ENCODE data around the gene PID1. TPM values are rescaled to one million over a fixed set of nuclear protein-coding genes. Genes with fewer than 3 reads are reported as not detected.

Gene PID1
- polyA plus RNA-seq, 1 experiment: 1.8 TPM

GRCh38 chr2:229163893-229164292 lies 107.2 kb downstream of the PID1 start:
- POLR2A ChIA-PET: no interaction called here
- Histone ChIP-seq H3K27ac (ENCODE audit: low read depth, low read length) (no peak overlapping the region), H3K9me3 (ENCODE audit: control insufficient read depth, insufficient read depth, low read length) (no peaks in the 10 kb centered on the region), H3K4me3 (ENCODE audit: low read depth, low read length) (no peak overlapping the region), H3K27me3 (ENCODE audit: control insufficient read depth, insufficient read depth, low read length) (no peaks in the 10 kb centered on the region)
- CTCF ChIA-PET: no interaction called here
- TF ChIP-seq CTCF (IDR thresholded peaks at IDR 0.05; ENCODE audit: low read depth, low read length): no peak
- DNase-seq (ENCODE audit: low read depth, low spot score): no peak

GRCh38 chr2:229162015-229162414 lies 109.1 kb downstream of the PID1 start:
- CTCF ChIA-PET: no interaction called here

GRCh38 chr2:229160984-229161383 lies 110.1 kb downstream of the PID1 start:
- H3K27me3 ChIP-seq (ENCODE audit: control insufficient read depth, insufficient read depth, low read length): no peaks in the 10 kb centered on the region
- POLR2A ChIA-PET: no interaction called here

More at GRCh38 chr2:229162015-229162414, 109.1 kb downstream of the PID1 start:
- no peaks in the 10 kb centered on the region for H3K27me3 ChIP-seq (ENCODE audit: control insufficient read depth, insufficient read depth, low read length)
- no peaks in the 10 kb centered on the region for H3K9me3 ChIP-seq (ENCODE audit: control insufficient read depth, insufficient read depth, low read length)
- POLR2A ChIA-PET: no interaction called here
- H3K4me3 ChIP-seq (ENCODE audit: low read depth, low read length): no peak overlapping the region
- no peak for TF ChIP-seq CTCF (IDR thresholded peaks at IDR 0.05; ENCODE audit: low read depth, low read length)
- DNase-seq (ENCODE audit: low read depth, low spot score): no peak
- no peak overlapping the region for H3K27ac ChIP-seq (ENCODE audit: low read depth, low read length)

GRCh38 chr2:229160180-229160579 lies 110.9 kb downstream of the PID1 start:
- no peaks in the 10 kb centered on the region for H3K27me3 ChIP-seq (ENCODE audit: control insufficient read depth, insufficient read depth, low read length)
- no peak overlapping the region for H3K4me3 ChIP-seq (ENCODE audit: low read depth, low read length)
- ChIA-PET POLR2A (no interaction called here), CTCF (no interaction called here)
- no peak for DNase-seq (ENCODE audit: low read depth, low spot score)
- no peaks in the 10 kb centered on the region for H3K9me3 ChIP-seq (ENCODE audit: control insufficient read depth, insufficient read depth, low read length)
- H3K27ac ChIP-seq (ENCODE audit: low read depth, low read length): no peak overlapping the region
- TF ChIP-seq CTCF (IDR thresholded peaks at IDR 0.05; ENCODE audit: low read depth, low read length): no peak

More at GRCh38 chr2:229160984-229161383, 110.1 kb downstream of the PID1 start:
- no peak overlapping the region for H3K27ac ChIP-seq (ENCODE audit: low read depth, low read length)
- CTCF ChIA-PET: no interaction called here
- no peak for TF ChIP-seq CTCF (IDR thresholded peaks at IDR 0.05; ENCODE audit: low read depth, low read length)
- no peaks in the 10 kb centered on the region for H3K9me3 ChIP-seq (ENCODE audit: control insufficient read depth, insufficient read depth, low read length)
- DNase-seq (ENCODE audit: low read depth, low spot score): no peak
- no peak overlapping the region for H3K4me3 ChIP-seq (ENCODE audit: low read depth, low read length)

- POLR2A ChIA-PET: no interaction called here
- no peaks in the 10 kb centered on the region for H3K27me3 ChIP-seq (ENCODE audit: control insufficient read depth, insufficient read depth, low read length)
- DNase-seq (ENCODE audit: low read depth, low spot score): no peak
- CTCF ChIA-PET: no interaction called here
- no peak for TF ChIP-seq CTCF (IDR thresholded peaks at IDR 0.05; ENCODE audit: low read depth, low read length)
- no peak overlapping the region for H3K4me3 ChIP-seq (ENCODE audit: low read depth, low read length)
- no peaks in the 10 kb centered on the region for H3K9me3 ChIP-seq (ENCODE audit: control insufficient read depth, insufficient read depth, low read length)
- H3K27ac ChIP-seq (ENCODE audit: low read depth, low read length): no peak overlapping the region
Measured at GRCh38 chr2:229159405-229159804, 111.7 kb downstream of the PID1 start.

Measured in AG04450 (cell line).